Lower lobe of right lung (tissue), 2 donors: Measurements from ENCODE around the gene GPC3. TPM values are rescaled to one million over a fixed set of nuclear protein-coding genes. Genes with fewer than 3 reads are reported as not detected.
"Not testable (repeated sequence)": the region's sequence is repeated elsewhere in the genome, so short reads cannot be mapped to it uniquely, and the experiment has no call there.

Experiments
- ATAC-seq, 2 donors: fragments of 200-7000 bp; cut with Tn5 transposase; one replicate each; pipeline ENCODE4 v1.9.1; 2020 to 2022; ENCODE audit warnings: mild to moderate bottlenecking in 2 of 2, moderate library complexity in 2 of 2
- DNase-seq: peaks from one replicate; pipeline ENCODE4 v3.0.0-alpha.2; 2020
- H3K27ac ChIP-seq: fragments of 200-600 bp; one replicate; pipeline ENCODE4 v1.8.0; 2022
- H3K27me3 ChIP-seq: fragments of 200-600 bp; one replicate; pipeline ENCODE4 v1.8.0; 2022; ENCODE audit warnings: low read depth
- H3K36me3 ChIP-seq: fragments of 200-600 bp; one replicate; pipeline ENCODE4 v1.8.0; 2022; ENCODE audit warnings: mild to moderate bottlenecking
- H3K4me1 ChIP-seq: fragments of 200-600 bp; one replicate; pipeline ENCODE4 v1.8.0; 2022
- H3K4me3 ChIP-seq: fragments of 200-600 bp; one replicate; pipeline ENCODE4 v1.8.0; 2022; ENCODE audit warnings: mild to moderate bottlenecking
- H3K9me3 ChIP-seq: fragments of 200-600 bp; one replicate; pipeline ENCODE4 v1.8.0; 2022
- intact Hi-C: fragments of 100-400 bp; cut with DNase I; formaldehyde crosslinking; loops from one replicate; pipeline ENCODE4 v1.11.0; 2022
- total RNA-seq: library from RNA; stranded (reverse); fragmentation: NEBNext Ultra II Directional; extraction: Animal tissue kit (Norgen Biotek cat#: 25700); gene quantifications from one replicate; pipeline ENCODE4 v1.2.1, GENCODE V29; 2021
- TF ChIP-seq, protein P1 (sequence below): fragments of 200-600 bp; IDR thresholded peaks from one replicate; pipeline ENCODE4 v1.8.0; 2022; ENCODE audit warnings: antibody characterized with exemption, mild to moderate bottlenecking
- donor health status: DM: no; HTN: yes; CAD: no; lungs with severe emphysema.

Gene GPC3
- total RNA-seq, 1 donor from 2014 or later: 50.2 TPM

DNA sequence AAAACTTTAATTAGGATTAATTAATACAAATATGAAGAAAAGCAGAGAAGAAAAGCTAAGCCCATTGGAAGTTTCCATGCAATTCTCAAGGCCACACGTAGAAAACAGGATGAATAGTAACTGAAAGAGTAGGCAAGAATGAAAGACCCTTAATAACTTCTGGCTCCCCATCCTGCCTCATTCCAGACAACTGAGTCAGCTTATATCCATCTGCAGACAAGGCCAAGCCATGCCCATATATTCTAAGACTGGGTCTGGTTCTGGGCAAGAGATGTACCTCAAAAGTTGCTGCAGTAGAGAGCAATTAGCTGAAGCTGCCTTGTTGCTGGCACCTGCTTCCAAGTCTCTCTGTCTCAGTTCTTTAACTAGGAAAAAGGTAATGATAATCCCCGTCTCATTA is 244.1 kb downstream of the GPC3 start:
- TF ChIP-seq, protein P1, sequence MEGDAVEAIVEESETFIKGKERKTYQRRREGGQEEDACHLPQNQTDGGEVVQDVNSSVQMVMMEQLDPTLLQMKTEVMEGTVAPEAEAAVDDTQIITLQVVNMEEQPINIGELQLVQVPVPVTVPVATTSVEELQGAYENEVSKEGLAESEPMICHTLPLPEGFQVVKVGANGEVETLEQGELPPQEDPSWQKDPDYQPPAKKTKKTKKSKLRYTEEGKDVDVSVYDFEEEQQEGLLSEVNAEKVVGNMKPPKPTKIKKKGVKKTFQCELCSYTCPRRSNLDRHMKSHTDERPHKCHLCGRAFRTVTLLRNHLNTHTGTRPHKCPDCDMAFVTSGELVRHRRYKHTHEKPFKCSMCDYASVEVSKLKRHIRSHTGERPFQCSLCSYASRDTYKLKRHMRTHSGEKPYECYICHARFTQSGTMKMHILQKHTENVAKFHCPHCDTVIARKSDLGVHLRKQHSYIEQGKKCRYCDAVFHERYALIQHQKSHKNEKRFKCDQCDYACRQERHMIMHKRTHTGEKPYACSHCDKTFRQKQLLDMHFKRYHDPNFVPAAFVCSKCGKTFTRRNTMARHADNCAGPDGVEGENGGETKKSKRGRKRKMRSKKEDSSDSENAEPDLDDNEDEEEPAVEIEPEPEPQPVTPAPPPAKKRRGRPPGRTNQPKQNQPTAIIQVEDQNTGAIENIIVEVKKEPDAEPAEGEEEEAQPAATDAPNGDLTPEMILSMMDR: no peak
- Histone ChIP-seq H3K4me3 (no peak overlapping the region), H3K4me1 (no peaks in the 10 kb centered on the region), H3K36me3 (no peaks in the 10 kb centered on the region), H3K27ac (no peak overlapping the region), H3K27me3 (no peaks in the 10 kb centered on the region), H3K9me3 (no peaks in the 10 kb centered on the region)
- DNase-seq (no peak), ATAC-seq (no peak)
- intact Hi-C loops: no loop called here

DNA sequence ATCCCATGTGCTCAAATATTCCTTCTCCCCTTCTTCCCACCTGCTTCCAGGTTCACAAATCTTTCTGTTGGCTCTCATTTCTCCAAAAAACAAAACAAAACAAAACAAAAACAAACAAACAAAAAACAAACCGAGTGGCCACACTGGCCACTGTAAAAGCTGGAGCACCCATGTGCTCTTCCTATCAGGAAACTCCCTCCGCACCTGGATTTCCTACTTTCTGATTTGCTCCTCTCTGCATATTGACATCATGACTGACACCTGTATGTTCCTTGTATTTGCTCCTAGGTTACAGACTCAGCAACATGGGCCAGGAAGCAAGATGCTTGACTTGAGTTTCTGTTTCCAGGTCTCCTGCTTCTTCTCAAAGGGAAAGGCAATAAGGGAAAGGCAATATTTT is 258.8 kb downstream of the GPC3 start:
- intact Hi-C loops: no loop called here
- Histone ChIP-seq H3K4me1 (no peaks in the 10 kb centered on the region), H3K36me3 (no peaks in the 10 kb centered on the region), H3K9me3 (no peaks in the 10 kb centered on the region), H3K27ac (no peak overlapping the region), H3K4me3 (no peak overlapping the region), H3K27me3 (no peaks in the 10 kb centered on the region)
- DNase-seq (no peak), ATAC-seq (no peak)
- TF ChIP-seq, protein P1: no peak

DNA sequence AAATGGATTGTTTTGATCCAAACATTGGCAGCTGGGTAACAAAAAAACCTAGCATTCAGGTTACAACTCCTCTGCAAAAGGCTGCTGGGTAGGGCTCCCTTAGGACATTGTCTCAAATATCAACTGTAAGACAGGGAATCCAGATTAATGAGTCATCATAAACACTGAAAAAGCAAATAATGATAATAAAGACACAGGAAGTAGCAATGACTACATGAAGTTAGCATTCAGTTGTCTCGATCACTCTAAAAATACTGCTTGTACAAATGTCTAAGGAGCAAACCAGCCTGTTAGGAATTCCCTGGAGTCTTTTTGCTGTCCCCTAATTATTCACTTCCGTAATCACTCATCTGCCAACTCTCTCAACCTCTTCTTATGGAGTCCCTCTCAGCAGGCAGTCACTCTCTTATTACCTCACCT is 259.2 kb downstream of the GPC3 start:
- no peaks in the 10 kb centered on the region for H3K4me1 ChIP-seq
- TF ChIP-seq, protein P1: no peak
- intact Hi-C loops: no loop called here
- no peak overlapping the region for H3K27ac ChIP-seq
- no peaks in the 10 kb centered on the region for H3K36me3 ChIP-seq
- no peaks in the 10 kb centered on the region for H3K27me3 ChIP-seq
- no peaks in the 10 kb centered on the region for H3K9me3 ChIP-seq
- ATAC-seq: peak in 1 of 2 donors; percentile 26
- H3K4me3 ChIP-seq: no peak overlapping the region
- DNase-seq: no peak

DNA sequence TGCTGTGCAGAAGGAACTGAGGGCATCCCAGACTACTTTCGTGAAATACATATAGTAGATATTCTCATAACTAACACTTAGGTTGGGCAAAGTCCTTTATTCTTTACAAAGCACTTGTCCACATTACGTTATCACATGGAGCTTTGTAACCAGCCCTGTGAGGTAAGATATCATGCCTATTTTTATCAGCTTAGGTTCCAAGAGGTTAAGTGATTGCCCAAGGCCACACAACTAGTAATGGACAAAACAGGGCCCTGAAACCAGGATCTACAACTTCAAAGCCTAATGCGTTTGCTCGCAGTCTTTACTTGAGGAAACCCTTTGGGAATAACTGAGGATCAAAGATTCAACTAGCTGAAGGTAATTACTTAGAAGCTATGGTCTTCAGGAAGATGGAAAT is 261.5 kb downstream of the GPC3 start:
- H3K27me3 ChIP-seq: no peaks in the 10 kb centered on the region
- H3K27ac ChIP-seq: no peak overlapping the region
- intact Hi-C loops: no loop called here
- DNase-seq: no peak
- no peaks in the 10 kb centered on the region for H3K4me1 ChIP-seq
- no peaks in the 10 kb centered on the region for H3K9me3 ChIP-seq
- no peak for ATAC-seq
- TF ChIP-seq, protein P1: no peak
- no peak overlapping the region for H3K4me3 ChIP-seq
- H3K36me3 ChIP-seq: no peaks in the 10 kb centered on the region

DNA sequence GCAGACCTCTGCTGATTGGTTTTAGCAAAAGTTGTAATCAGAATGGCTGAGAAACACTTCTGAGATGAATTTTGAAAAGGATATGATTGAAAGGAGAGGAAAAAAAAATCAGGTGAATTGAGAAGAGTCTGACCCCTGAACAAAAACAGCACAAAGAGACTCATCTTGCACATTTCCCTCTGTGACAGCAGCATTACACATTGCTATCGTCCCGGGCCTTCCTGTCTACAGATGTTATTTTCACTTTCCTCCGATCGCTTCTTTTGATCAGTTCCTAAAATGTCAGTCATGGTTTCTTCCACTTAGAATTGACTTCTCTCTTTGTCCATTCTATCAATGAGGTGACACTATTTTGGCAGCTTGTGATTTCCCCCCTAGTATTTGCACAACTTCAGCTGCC is 262.6 kb downstream of the GPC3 start:
- Histone ChIP-seq H3K4me3 (no peak overlapping the region), H3K27me3 (no peaks in the 10 kb centered on the region), H3K4me1 (no peaks in the 10 kb centered on the region), H3K9me3 (no peaks in the 10 kb centered on the region), H3K27ac (no peak overlapping the region), H3K36me3 (no peaks in the 10 kb centered on the region)
- DNase-seq: no peak
- intact Hi-C loops: no loop called here
- no peak for ATAC-seq
- TF ChIP-seq, protein P1: no peak

DNA sequence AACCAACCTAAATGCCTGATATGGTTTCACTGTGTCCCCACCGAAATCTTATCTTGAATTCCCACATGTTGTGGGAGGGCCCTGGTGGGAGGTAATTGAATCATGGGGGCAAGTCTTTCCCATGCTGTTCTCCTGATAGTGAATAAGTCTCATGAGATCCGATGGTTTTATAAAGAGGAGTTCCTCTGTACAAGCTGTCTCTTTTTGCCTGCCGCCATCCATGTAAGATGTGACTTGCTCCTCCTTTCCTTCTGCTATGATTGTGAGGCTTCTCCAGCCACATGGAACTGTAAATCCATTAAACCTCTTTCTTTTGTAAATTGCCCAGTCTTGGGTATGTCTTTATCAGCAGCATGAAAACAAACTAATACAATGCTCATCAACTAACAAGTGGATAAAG is 265.1 kb downstream of the GPC3 start:
- intact Hi-C loops, H3K4me1 ChIP-seq, DNase-seq, H3K36me3 ChIP-seq, H3K4me3 ChIP-seq, H3K9me3 ChIP-seq, ATAC-seq, H3K27ac ChIP-seq, H3K27me3 ChIP-seq: not testable (repeated sequence)
